K562 (cell line): Measurements from ENCODE around the gene EML6. TPM values are rescaled to one million over a fixed set of nuclear protein-coding genes. Genes with fewer than 3 reads are reported as not detected.

Experiments
- ETV5 ChIP-seq: sonication (generic); formaldehyde crosslinking; IDR thresholded peaks from 2 replicates; pipeline ENCODE4 v1.4.0; 2020; ENCODE audit warnings: low read depth, mild to moderate bottlenecking, missing genetic modification reagents
- KDM4B ChIP-seq, 2 experiments: fragments of 450-650 bp in 1 of 2; sonication (generic) in 1 of 2; IDR thresholded peaks; 2 replicates each; pipeline ENCODE4 v1.6.1; 2016 to 2017; ENCODE audit warnings: borderline replicate concordance in 2 of 2, antibody characterized with exemption in 1 of 2, low read depth in 1 of 2, mild to moderate bottlenecking in 1 of 2
- MTA2 ChIP-seq: fragments of 450-650 bp; IDR thresholded peaks from 2 replicates; pipeline ENCODE4 v1.6.1; 2016; ENCODE audit warnings: low read depth
- NFRKB ChIP-seq: fragments of 450-650 bp; IDR thresholded peaks from 2 replicates; pipeline ENCODE4 v1.6.1; 2016; ENCODE audit warnings: low read depth
- RBM14 ChIP-seq: fragments of 200-400 bp; formaldehyde crosslinking; IDR thresholded peaks from 2 replicates; pipeline ENCODE4 v1.6.1; 2018; ENCODE audit warnings: low read depth, mild to moderate bottlenecking, low read length, moderate library complexity, borderline replicate concordance; ENCODE audit not compliant: insufficient read depth
- TCF3 ChIP-seq: sonication (generic); formaldehyde crosslinking; IDR thresholded peaks from 2 replicates; pipeline ENCODE4 v1.4.0; 2020; ENCODE audit warnings: mild to moderate bottlenecking, missing genetic modification reagents
- ZC3H8 ChIP-seq: fragments of 450-650 bp; IDR thresholded peaks from 2 replicates; pipeline ENCODE4 v1.6.1; 2017
- ZNF644 ChIP-seq: fragments of 200-800 bp; sonication (Bioruptor generic); IDR thresholded peaks from 2 replicates; pipeline ENCODE4 v1.6.1; 2016; ENCODE audit warnings: low read depth, missing genetic modification characterization, missing compliant biosample characterization
- polyA plus RNA-seq, 8 experiments: library from polyadenylated mRNA; depleted of rRNA in 4 of 8; stranded (reverse) in 5 of 8; unstranded in 3 of 8; fragments of >200 nt; fragmentation: Nextera tagmentation in 2 of 8; fragmentation: Illumina TruSeq in 1 of 8; extraction: Ambion mirVana in 2 of 8; extraction: Trizol in 1 of 8; gene quantifications; 2 replicates each; pipeline versions ENCODE4 v1.2.1 to v1.2.3, GENCODE V29; 2011 to 2014; ENCODE audit warnings: inconsistent platforms in 1 of 8, missing spikeins in 1 of 8
- total RNA-seq, 7 experiments: library from RNA; depleted of rRNA in 6 of 7; stranded (reverse); fragments of >200 nt in 6 of 7; fragmentation: Illumina TruSeq in 2 of 7; extraction: Trizol in 2 of 7; gene quantifications; 2 replicates each; pipeline versions ENCODE4 v1.2.1 to v1.2.3, GENCODE V29; 2011 to 2021; ENCODE audit warnings: low replicate concordance in 1 of 7
- TF ChIP-seq, protein P1 (sequence below): fragments of 450-650 bp; IDR thresholded peaks from 2 replicates; pipeline ENCODE4 v1.6.1; 2016; ENCODE audit warnings: mild to moderate bottlenecking, moderate library complexity
- TF ChIP-seq, protein P2 (sequence below), 2 experiments: IDR thresholded peaks; 2 replicates each; pipeline ENCODE4 v1.6.1; 2012; ENCODE audit warnings: improper control_type of control experiment in 2 of 2, low read depth in 2 of 2, low read length in 2 of 2, borderline replicate concordance in 1 of 2
- TF ChIP-seq, protein P3 (sequence below): fragments of 250-450 bp; sonication (Bioruptor Pico); IDR thresholded peaks from 2 replicates; pipeline ENCODE4 v1.8.0; 2022; ENCODE audit warnings: moderate library complexity, mild to moderate bottlenecking, inconsistent platforms

Gene EML6
- total and polyA plus RNA-seq, 9 of the 15 experiments (the other 6 are each of a cell fraction or from before 2014, with no cell fraction given): 0.07 to 0.56 (median 0.25) TPM

DNA sequence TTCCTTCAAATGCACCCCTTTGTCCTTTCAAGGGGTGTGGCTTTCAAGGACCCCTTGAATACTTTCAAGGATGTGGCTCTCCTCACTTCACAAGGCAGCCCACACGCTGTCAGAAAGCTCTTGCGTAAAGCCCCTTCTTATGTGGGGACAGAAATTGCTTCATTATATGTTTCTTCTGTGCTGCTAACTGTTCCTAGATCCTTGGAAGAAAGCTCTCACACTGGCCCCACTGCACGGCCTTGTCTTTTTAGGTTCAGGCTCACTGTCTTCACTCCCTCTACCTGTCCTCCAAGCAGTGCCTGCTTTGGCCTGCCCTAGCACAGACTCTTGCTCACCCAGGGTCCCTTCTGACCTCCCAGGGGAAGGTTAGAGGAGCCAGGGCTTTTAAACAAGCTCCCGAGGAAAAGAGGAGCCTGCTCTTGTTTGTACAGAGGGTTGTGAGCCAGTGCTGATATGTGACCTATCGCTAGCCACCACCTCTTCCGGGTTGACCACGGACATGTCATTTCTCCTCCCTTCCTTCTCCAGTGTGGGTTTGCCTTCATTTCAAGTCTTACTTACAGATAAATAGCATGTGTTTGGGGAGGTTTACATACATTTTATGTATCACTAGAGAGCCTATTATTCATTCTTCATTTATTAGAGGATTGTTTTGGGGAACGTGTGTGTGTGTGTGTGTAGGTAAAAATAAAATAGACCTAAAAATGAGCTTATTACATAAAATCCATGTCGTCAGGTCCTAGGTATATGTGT lies 232.1 kb downstream of the EML6 start (continued):
- TF ChIP-seq, protein P1, sequence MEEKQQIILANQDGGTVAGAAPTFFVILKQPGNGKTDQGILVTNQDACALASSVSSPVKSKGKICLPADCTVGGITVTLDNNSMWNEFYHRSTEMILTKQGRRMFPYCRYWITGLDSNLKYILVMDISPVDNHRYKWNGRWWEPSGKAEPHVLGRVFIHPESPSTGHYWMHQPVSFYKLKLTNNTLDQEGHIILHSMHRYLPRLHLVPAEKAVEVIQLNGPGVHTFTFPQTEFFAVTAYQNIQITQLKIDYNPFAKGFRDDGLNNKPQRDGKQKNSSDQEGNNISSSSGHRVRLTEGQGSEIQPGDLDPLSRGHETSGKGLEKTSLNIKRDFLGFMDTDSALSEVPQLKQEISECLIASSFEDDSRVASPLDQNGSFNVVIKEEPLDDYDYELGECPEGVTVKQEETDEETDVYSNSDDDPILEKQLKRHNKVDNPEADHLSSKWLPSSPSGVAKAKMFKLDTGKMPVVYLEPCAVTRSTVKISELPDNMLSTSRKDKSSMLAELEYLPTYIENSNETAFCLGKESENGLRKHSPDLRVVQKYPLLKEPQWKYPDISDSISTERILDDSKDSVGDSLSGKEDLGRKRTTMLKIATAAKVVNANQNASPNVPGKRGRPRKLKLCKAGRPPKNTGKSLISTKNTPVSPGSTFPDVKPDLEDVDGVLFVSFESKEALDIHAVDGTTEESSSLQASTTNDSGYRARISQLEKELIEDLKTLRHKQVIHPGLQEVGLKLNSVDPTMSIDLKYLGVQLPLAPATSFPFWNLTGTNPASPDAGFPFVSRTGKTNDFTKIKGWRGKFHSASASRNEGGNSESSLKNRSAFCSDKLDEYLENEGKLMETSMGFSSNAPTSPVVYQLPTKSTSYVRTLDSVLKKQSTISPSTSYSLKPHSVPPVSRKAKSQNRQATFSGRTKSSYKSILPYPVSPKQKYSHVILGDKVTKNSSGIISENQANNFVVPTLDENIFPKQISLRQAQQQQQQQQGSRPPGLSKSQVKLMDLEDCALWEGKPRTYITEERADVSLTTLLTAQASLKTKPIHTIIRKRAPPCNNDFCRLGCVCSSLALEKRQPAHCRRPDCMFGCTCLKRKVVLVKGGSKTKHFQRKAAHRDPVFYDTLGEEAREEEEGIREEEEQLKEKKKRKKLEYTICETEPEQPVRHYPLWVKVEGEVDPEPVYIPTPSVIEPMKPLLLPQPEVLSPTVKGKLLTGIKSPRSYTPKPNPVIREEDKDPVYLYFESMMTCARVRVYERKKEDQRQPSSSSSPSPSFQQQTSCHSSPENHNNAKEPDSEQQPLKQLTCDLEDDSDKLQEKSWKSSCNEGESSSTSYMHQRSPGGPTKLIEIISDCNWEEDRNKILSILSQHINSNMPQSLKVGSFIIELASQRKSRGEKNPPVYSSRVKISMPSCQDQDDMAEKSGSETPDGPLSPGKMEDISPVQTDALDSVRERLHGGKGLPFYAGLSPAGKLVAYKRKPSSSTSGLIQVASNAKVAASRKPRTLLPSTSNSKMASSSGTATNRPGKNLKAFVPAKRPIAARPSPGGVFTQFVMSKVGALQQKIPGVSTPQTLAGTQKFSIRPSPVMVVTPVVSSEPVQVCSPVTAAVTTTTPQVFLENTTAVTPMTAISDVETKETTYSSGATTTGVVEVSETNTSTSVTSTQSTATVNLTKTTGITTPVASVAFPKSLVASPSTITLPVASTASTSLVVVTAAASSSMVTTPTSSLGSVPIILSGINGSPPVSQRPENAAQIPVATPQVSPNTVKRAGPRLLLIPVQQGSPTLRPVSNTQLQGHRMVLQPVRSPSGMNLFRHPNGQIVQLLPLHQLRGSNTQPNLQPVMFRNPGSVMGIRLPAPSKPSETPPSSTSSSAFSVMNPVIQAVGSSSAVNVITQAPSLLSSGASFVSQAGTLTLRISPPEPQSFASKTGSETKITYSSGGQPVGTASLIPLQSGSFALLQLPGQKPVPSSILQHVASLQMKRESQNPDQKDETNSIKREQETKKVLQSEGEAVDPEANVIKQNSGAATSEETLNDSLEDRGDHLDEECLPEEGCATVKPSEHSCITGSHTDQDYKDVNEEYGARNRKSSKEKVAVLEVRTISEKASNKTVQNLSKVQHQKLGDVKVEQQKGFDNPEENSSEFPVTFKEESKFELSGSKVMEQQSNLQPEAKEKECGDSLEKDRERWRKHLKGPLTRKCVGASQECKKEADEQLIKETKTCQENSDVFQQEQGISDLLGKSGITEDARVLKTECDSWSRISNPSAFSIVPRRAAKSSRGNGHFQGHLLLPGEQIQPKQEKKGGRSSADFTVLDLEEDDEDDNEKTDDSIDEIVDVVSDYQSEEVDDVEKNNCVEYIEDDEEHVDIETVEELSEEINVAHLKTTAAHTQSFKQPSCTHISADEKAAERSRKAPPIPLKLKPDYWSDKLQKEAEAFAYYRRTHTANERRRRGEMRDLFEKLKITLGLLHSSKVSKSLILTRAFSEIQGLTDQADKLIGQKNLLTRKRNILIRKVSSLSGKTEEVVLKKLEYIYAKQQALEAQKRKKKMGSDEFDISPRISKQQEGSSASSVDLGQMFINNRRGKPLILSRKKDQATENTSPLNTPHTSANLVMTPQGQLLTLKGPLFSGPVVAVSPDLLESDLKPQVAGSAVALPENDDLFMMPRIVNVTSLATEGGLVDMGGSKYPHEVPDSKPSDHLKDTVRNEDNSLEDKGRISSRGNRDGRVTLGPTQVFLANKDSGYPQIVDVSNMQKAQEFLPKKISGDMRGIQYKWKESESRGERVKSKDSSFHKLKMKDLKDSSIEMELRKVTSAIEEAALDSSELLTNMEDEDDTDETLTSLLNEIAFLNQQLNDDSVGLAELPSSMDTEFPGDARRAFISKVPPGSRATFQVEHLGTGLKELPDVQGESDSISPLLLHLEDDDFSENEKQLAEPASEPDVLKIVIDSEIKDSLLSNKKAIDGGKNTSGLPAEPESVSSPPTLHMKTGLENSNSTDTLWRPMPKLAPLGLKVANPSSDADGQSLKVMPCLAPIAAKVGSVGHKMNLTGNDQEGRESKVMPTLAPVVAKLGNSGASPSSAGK: peak; percentile 42
- TF ChIP-seq ETV5 (peak; percentile 36; the same call in 1 of the 2 replicates), MTA2 (0 out of 2 replicates have a peak, but pooled peaks have one; percentile 23), NFRKB (peak; percentile 96), RBM14 (no peak), TCF3 (CRISPR knock-in tag) (peak; percentile 82), KDM4B (IDR thresholded peaks at IDR 0.05; ENCODE audit: borderline replicate concordance in 2 of 2, low read depth in 1 of 2) (no peak), ZNF644 (tag) (0 out of 2 replicates have a peak, but pooled peaks have one; percentile 54), ZC3H8 (no peak)
- TF ChIP-seq, protein P2, sequence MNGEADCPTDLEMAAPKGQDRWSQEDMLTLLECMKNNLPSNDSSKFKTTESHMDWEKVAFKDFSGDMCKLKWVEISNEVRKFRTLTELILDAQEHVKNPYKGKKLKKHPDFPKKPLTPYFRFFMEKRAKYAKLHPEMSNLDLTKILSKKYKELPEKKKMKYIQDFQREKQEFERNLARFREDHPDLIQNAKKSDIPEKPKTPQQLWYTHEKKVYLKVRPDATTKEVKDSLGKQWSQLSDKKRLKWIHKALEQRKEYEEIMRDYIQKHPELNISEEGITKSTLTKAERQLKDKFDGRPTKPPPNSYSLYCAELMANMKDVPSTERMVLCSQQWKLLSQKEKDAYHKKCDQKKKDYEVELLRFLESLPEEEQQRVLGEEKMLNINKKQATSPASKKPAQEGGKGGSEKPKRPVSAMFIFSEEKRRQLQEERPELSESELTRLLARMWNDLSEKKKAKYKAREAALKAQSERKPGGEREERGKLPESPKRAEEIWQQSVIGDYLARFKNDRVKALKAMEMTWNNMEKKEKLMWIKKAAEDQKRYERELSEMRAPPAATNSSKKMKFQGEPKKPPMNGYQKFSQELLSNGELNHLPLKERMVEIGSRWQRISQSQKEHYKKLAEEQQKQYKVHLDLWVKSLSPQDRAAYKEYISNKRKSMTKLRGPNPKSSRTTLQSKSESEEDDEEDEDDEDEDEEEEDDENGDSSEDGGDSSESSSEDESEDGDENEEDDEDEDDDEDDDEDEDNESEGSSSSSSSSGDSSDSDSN (IDR thresholded peaks at IDR 0.05; ENCODE audit: borderline replicate concordance in 1 of 2, low read depth in 2 of 2, low read length in 2 of 2): peak in 1 of 2 experiments; percentile 55; a peak in 1 of 4 replicates
- TF ChIP-seq, protein P3, sequence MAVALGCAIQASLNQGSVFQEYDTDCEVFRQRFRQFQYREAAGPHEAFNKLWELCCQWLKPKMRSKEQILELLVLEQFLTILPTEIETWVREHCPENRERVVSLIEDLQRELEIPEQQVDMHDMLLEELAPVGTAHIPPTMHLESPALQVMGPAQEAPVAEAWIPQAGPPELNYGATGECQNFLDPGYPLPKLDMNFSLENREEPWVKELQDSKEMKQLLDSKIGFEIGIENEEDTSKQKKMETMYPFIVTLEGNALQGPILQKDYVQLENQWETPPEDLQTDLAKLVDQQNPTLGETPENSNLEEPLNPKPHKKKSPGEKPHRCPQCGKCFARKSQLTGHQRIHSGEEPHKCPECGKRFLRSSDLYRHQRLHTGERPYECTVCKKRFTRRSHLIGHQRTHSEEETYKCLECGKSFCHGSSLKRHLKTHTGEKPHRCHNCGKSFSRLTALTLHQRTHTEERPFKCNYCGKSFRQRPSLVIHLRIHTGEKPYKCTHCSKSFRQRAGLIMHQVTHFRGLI (CRISPR knock-in tag): 0 out of 2 replicates have a peak, but pooled peaks have one; percentile 55
